GM18951 (cell line): ENCODE measurements around the gene RNU7-1.

ENCODE experiments used
- POLR2A ChIP-seq: IDR thresholded peaks from 4 replicates; pipeline ENCODE4 v1.6.1; 2011; ENCODE audit warnings: mild to moderate bottlenecking; ENCODE audit not compliant: insufficient read length, insufficient read depth; ENCODE audit errors: extremely low read depth
- in situ Hi-C: fragments of 300-500 bp; cut with MboI; formaldehyde crosslinking; loops from one replicate; pipeline ENCODE4 v1.12.0; 2022; ENCODE audit warnings: low sequenced_read_pairs, mixed read lengths, inconsistent platforms; ENCODE audit not compliant: unreplicated experiment

Gene RNU7-1

DNA sequence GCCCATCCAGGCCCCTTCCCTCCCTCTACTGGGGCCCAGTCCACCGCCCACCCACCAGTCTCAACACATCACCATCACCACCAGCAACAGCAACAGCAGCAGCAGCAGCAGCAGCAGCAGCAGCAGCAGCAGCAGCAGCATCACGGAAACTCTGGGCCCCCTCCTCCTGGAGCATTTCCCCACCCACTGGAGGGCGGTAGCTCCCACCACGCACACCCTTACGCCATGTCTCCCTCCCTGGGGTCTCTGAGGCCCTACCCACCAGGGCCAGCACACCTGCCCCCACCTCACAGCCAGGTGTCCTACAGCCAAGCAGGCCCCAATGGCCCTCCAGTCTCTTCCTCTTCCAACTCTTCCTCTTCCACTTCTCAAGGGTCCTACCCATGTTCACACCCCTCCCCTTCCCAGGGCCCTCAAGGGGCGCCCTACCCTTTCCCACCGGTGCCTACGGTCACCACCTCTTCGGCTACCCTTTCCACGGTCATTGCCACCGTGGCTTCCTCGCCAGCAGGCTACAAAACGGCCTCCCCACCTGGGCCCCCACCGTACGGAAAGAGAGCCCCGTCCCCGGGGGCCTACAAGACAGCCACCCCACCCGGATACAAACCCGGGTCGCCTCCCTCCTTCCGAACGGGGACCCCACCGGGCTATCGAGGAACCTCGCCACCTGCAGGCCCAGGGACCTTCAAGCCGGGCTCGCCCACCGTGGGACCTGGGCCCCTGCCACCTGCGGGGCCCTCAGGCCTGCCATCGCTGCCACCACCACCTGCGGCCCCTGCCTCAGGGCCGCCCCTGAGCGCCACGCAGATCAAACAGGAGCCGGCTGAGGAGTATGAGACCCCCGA lies 6.8 kb upstream of the RNU7-1 start:
- no peak for TF ChIP-seq POLR2A
- in situ Hi-C loops = no loop called here

GRCh38 chr12:6937481-6938352 lies 5.9 kb upstream of the RNU7-1 start:
- TF ChIP-seq POLR2A = peak; percentile 88
- in situ Hi-C loops = no loop called here

DNA sequence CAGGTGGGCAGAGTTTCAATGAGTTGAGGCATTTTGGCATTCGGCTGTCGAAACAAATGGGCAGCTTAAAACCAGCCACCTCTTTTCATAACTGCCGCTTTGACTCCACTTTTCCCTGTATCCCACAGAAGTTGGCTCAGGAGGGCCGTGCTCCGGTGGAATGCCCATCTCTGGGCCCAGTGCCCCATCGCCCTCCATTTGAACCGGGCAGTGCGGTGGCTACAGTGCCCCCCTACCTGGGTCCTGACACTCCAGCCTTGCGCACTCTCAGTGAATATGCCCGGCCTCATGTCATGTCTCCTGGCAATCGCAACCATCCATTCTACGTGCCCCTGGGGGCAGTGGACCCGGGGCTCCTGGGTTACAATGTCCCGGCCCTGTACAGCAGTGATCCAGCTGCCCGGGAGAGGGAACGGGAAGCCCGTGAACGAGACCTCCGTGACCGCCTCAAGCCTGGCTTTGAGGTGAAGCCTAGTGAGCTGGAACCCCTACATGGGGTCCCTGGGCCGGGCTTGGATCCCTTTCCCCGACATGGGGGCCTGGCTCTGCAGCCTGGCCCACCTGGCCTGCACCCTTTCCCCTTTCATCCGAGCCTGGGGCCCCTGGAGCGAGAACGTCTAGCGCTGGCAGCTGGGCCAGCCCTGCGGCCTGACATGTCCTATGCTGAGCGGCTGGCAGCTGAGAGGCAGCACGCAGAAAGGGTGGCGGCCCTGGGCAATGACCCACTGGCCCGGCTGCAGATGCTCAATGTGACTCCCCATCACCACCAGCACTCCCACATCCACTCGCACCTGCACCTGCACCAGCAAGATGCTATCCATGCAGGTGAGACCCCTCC lies 5.0 kb upstream of the RNU7-1 start:
- in situ Hi-C loops = no loop called here
- TF ChIP-seq POLR2A = no peak

- no peak for TF ChIP-seq POLR2A
- in situ Hi-C loops = no loop called here
Measured at GRCh38 chr12:6939191-6939540, 4.5 kb upstream of the RNU7-1 start.

GRCh38 chr12:6941267-6941666 lies 2.3 kb upstream of the RNU7-1 start:
- in situ Hi-C loops = loop anchor here (10.0 kb wide), 1 partner anchor 164 kb away; the partner anchor contains the start of gene C1RL
- TF ChIP-seq POLR2A = no peak

DNA sequence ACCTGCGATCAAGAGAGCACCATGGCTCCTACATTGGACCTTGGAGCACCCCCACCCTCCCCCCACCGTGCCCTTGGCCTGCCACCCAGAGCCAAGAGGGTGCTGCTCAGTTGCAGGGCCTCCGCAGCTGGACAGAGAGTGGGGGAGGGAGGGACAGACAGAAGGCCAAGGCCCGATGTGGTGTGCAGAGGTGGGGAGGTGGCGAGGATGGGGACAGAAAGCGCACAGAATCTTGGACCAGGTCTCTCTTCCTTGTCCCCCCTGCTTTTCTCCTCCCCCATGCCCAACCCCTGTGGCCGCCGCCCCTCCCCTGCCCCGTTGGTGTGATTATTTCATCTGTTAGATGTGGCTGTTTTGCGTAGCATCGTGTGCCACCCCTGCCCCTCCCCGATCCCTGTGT lies 1.8 kb upstream of the RNU7-1 start:
- no peak for TF ChIP-seq POLR2A
- in situ Hi-C loops = loop anchor here (10.0 kb wide), 1 partner anchor 163 kb away; the partner anchor contains the start of gene C1RL

DNA sequence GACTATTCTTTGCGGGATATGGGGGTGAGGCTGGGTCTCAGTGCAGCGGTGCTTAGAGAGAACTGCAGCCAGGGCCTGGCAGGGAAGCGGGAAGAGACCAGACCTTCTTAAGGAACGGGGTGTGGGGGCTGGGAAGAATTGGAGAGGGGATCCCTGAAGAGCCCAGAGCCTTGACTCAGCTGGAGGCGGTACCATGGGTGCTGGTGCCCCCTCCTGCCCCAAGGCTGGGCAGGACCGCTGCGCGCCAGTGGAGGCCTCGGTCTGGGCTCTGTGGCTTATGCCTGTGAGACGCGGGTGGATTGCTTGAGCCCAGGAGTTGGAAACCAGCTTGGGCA lies 1.3 kb upstream of the RNU7-1 start:
- in situ Hi-C loops = loop anchor here (10.0 kb wide), 1 partner anchor 163 kb away; the partner anchor contains the start of gene C1RL
- no peak for TF ChIP-seq POLR2A

DNA sequence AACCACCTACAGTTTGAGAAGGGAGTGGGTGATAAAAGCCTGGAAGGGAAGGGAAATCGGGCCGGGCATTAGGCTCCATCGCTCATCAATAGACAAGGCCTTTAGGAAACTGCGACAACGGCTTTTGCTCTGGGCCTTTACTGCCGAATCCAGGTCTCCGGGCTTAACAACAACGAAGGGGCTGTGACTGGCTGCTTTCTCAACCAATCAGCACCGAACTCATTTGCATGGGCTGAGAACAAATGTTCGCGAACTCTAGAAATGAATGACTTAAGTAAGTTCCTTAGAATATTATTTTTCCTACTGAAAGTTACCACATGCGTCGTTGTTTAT lies 261 bp upstream of the RNU7-1 start:
- in situ Hi-C loops = loop anchor here (10.0 kb wide), 1 partner anchor 161 kb away; the partner anchor contains the start of gene C1RL
- no peak for TF ChIP-seq POLR2A

GRCh38 chr12:6944381-6945186 lies 968 bp downstream of the RNU7-1 start:
- no peak for TF ChIP-seq POLR2A
- in situ Hi-C loops = loop anchor here (10.0 kb wide), 1 partner anchor 160 kb away; the partner anchor contains the start of gene C1RL

DNA sequence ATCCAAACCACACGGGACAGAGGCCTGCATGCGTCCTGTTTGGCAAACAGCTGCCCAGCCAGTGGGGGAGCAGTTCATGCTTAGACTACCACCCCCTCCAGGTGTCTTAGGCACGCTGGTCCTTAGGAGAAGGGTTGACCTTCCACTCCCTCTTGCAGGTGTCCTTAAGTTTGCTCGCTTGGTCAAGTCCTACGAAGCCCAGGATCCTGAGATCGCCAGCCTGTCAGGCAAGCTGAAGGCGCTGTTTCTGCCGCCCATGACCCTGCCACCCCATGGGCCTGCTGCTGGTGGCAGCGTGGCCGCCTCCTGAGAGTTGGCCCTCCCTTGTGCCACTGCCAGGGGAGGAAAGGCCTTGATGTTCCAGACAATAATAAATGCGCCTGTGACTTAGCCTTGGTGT lies 2.0 kb downstream of the RNU7-1 start:
- in situ Hi-C loops = loop anchor here (10.0 kb wide), 1 partner anchor 159 kb away; the partner anchor contains the start of gene C1RL

GRCh38 chr12:6946033-6946919 lies 2.7 kb downstream of the RNU7-1 start:
- in situ Hi-C loops = loop anchor here (10.0 kb wide), 1 partner anchor 159 kb away; the partner anchor contains the start of gene C1RL
- TF ChIP-seq POLR2A = peak; percentile 61

More for the DNA sequence above, 2.0 kb downstream of the RNU7-1 start:
- no peak for TF ChIP-seq POLR2A
